AG04450 (cell line): Measurements from ENCODE around the gene RBM3. TPM values are rescaled to one million over a fixed set of nuclear protein-coding genes. Genes with fewer than 3 reads are reported as not detected.

Experiments
- CTCF ChIA-PET: fragments of 300-600, 350-600 bp; formaldehyde crosslinking; extraction: SDS; loops from one replicate; lab custom pipeline; 2022; ENCODE audit warnings: antibody characterized with exemption, inconsistent platforms; lab: Charles Lee
- POLR2A ChIA-PET: fragments of 350-600 bp; formaldehyde crosslinking; extraction: SDS; loops from one replicate; lab custom pipeline; 2021; ENCODE audit warnings: antibody characterized with exemption, inconsistent platforms; lab: Yijun Ruan, JAX
- DNase-seq: peaks from one replicate; pipeline ENCODE4 v3.0.0-alpha.2; 2011; ENCODE audit warnings: low read depth, low spot score
- H3K27ac ChIP-seq: one replicate; pipeline ENCODE4 v1.5.1; 2012; ENCODE audit warnings: low read depth, low read length, control low read depth
- H3K27me3 ChIP-seq: one replicate; pipeline ENCODE4 v1.6.0; 2012; ENCODE audit warnings: low read length; ENCODE audit not compliant: control insufficient read depth, insufficient read depth
- H3K4me3 ChIP-seq: 2 replicates; pipeline ENCODE4 v1.5.1; 2011; ENCODE audit warnings: mild to moderate bottlenecking, low read depth, low read length, control low read depth
- H3K9me3 ChIP-seq: 2 replicates; pipeline ENCODE4 v1.5.1; 2012; ENCODE audit warnings: low read length; ENCODE audit not compliant: control insufficient read depth, insufficient read depth
- CTCF ChIP-seq: IDR thresholded peaks from 2 replicates; pipeline ENCODE4 v1.5.1; 2011; ENCODE audit warnings: low read depth, low read length, control low read depth, inconsistent platforms
- polyA plus RNA-seq: library from polyadenylated mRNA; depleted of rRNA; stranded (reverse); fragments of >200 nt; gene quantifications from 2 replicates; pipeline ENCODE4 v1.2.3, GENCODE V29; 2011

The RBM3 gene
- polyA plus RNA-seq, 1 experiment: 317 TPM

- ChIA-PET CTCF (no interaction called here), POLR2A (no interaction called here)
- Histone ChIP-seq H3K27ac (no peak overlapping the region), H3K9me3 (no peaks in the 10 kb centered on the region), H3K4me3 (no peak overlapping the region), H3K27me3 (no peaks in the 10 kb centered on the region)
- no peak for DNase-seq
- TF ChIP-seq CTCF: no peak
Observed at GRCh38 chrX:48533165-48533564, 41.1 kb upstream of the RBM3 start.

GRCh38 chrX:48538641-48539344, 35.5 kb upstream of the RBM3 start:
- peak overlapping the region; percentile 20 for H3K4me3 ChIP-seq
- H3K27ac ChIP-seq: no peak overlapping the region
- ChIA-PET POLR2A (interaction anchor here (1.2 to 2.0 kb wide), 2 partner anchors 36 to 73 kb away, joined by 3 to 15 read pairs; partner anchors contain the start of gene RBM3), CTCF (interaction anchor here (0.6 to 1.8 kb wide), 3 partner anchors 12 to 83 kb away, joined by 3 to 5 read pairs (median 5); no protein-coding TSS in a partner anchor)
- no peaks in the 10 kb centered on the region for H3K27me3 ChIP-seq
- no peak for DNase-seq
- H3K9me3 ChIP-seq: no peaks in the 10 kb centered on the region
- TF ChIP-seq CTCF: no peak

- TF ChIP-seq CTCF: peak; percentile 37
- DNase-seq: peak; percentile 90
- Histone ChIP-seq H3K4me3 (peak within 1 kb of the TSS; percentile 77), H3K27ac (no peak within 1 kb of the TSS), H3K27me3 (no peaks in the 10 kb centered on the region), H3K9me3 (no peaks in the 10 kb centered on the region)
- POLR2A ChIA-PET: interaction anchor here (0.6 to 2.0 kb wide), 3 partner anchors 35 to 74 kb away, joined by 3 to 15 read pairs (median 4); partner anchors contain the start of gene RBM3
- CTCF ChIA-PET: interaction anchor here (0.6 to 1.8 kb wide), 4 partner anchors 12 to 82 kb away, joined by 3 to 5 read pairs (median 4); no protein-coding TSS in a partner anchor
Observed at GRCh38 chrX:48539345-48540027, 34.8 kb upstream of the RBM3 start, which contains the start of gene TBC1D25. TSS of gene TBC1D25 (plus strand) at chrX:48539714. CDS start at chrX:48539798, 84 bp downstream.

GRCh38 chrX:48540028-48540375, 34.3 kb upstream of the RBM3 start:
- CTCF ChIA-PET: interaction anchor here (1.4 to 1.8 kb wide), 2 partner anchors 12 to 13 kb away, joined by 4 to 5 read pairs; no protein-coding TSS in a partner anchor
- TF ChIP-seq CTCF: no peak
- DNase-seq: no peak

More at GRCh38 chrX:48540028-48540375, 34.3 kb upstream of the RBM3 start:
- H3K4me3 ChIP-seq: peak overlapping the region; percentile 77
- POLR2A ChIA-PET: interaction anchor here (2.0 kb wide), 1 partner anchor 35 kb away, joined by 15 read pairs; the partner anchor contains the start of gene RBM3
- no peaks in the 10 kb centered on the region for H3K9me3 ChIP-seq
- no peak overlapping the region for H3K27ac ChIP-seq
- H3K27me3 ChIP-seq: no peaks in the 10 kb centered on the region
